ENCODE results near the gene SLC38A10. TPM values are rescaled to one million over a fixed set of nuclear protein-coding genes. Genes with fewer than 3 reads are reported as not detected.

The SLC38A10 gene
- total and polyA plus RNA-seq, 12 donors, result 17.6 to 190 (median 102) TPM

DNA sequence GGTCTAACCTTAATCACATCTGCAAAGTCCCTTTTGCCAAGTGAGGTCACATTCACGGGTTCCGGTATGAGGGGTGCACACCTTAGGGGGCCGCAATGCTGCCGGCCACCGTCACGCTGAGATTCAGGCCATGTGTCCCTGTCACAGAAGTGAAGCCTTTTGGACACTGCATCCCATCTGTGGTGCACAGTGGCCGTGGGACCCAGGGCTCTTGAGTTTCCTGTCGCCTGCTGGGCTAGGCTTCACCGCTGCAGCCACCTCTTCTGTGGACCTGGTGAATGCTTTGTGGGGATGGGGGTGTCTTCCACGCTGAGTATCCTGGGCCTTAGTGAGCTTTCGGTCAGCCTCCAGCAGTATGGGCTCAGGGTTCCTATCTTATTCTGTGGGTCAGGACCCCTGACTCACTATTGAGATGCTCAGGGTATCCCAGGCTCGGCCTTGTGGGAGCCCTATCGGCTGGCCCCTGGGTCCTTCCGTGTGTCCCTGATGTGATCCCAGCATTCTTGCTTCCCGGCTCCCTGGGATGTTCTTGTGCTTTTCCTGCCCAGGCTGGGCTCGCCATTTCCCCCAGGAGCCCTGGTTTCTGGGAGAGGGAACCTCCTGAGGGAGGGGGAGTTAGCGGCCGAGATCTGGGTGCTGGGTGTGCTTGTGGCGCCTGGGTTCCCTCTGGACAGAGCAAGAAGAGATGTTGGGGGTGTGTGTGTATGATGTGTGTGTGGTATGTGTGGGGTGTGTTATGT, 4.9 kb upstream of the SLC38A10 start:
- no peak for TF ChIP-seq POLR2A (IDR thresholded peaks at IDR 0.05)
- TF ChIP-seq, protein P1, sequence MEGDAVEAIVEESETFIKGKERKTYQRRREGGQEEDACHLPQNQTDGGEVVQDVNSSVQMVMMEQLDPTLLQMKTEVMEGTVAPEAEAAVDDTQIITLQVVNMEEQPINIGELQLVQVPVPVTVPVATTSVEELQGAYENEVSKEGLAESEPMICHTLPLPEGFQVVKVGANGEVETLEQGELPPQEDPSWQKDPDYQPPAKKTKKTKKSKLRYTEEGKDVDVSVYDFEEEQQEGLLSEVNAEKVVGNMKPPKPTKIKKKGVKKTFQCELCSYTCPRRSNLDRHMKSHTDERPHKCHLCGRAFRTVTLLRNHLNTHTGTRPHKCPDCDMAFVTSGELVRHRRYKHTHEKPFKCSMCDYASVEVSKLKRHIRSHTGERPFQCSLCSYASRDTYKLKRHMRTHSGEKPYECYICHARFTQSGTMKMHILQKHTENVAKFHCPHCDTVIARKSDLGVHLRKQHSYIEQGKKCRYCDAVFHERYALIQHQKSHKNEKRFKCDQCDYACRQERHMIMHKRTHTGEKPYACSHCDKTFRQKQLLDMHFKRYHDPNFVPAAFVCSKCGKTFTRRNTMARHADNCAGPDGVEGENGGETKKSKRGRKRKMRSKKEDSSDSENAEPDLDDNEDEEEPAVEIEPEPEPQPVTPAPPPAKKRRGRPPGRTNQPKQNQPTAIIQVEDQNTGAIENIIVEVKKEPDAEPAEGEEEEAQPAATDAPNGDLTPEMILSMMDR (IDR thresholded peaks at IDR 0.05), result no peak
- Histone ChIP-seq H3K36me3 (replicated peaks in 1 of 2) (no peaks in the 10 kb centered on the region), H3K27ac (no peak overlapping the region), H3K4me1 (replicated peaks in 1 of 2) (peaks cover 5 to 11% of the 10 kb centered on the region in 2 donors), H3K4me3 (no peak overlapping the region), H3K27me3 (no peaks in the 10 kb centered on the region), H3K9me3 (replicated peaks in 1 of 3) (no peaks in the 10 kb centered on the region)
- 87 to 91% (median 90%) methylated on average over 12 to 19 of the region's 19 CpGs for WGBS, 4 donors
- intact Hi-C loops (cut with DNase I), result loop anchor here in 1 of 2 donors (5.0 to 10.0 kb wide), 2 partner anchors 95 to 182 kb away; partner anchors contain the start of gene BAHCC1
- no peak for DNase-seq

DNA sequence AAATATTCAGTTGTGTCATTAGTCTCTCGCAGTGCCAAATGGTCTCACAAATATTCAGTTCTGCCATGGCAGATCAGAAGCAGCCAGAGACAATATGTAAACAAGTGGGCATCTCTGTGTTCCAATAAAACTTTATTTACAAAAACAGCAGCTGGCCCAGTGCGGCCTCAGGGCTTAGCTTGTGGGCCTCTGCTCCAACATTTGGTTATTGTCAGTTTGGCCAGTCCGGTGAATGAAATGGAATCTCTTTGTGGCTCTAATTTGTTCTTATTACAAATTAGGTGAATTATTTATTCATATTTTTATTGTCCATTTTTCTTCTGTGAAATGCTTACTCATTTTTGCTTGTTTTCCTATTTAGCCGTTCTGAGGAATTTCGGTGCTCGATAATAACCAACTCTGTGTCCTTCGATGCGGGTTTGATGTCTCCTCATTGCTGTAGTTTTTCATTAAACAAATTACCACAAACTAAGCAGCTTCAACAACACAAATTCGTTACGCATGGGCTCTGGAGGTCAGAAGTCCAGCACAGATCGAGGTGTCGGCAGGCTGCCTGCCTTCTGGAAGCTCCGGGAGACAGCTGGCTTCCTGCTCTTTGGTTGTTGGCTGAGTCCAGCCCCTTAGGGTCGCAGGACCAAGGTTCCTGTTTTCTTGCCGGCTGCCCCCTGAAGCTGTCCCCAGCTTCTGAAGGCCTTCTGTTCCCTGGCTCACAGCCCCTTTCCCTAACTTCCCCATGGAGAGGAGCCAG, 4.1 kb upstream of the SLC38A10 start:
- H3K4me3 ChIP-seq, result no peak overlapping the region
- TF ChIP-seq POLR2A (IDR thresholded peaks at IDR 0.05), result no peak
- TF ChIP-seq, protein P1 (IDR thresholded peaks at IDR 0.05), result no peak
- no peak for DNase-seq
- intact Hi-C loops (cut with DNase I), result loop anchor here in 1 of 2 donors (5.0 to 10.0 kb wide), 2 partner anchors 96 to 183 kb away; partner anchors contain the start of gene BAHCC1
- H3K9me3 ChIP-seq (replicated peaks in 1 of 3), result no peaks in the 10 kb centered on the region
- no peak overlapping the region for H3K27ac ChIP-seq
- peaks cover 5 to 15% of the 10 kb centered on the region in 2 donors for H3K4me1 ChIP-seq (replicated peaks in 1 of 2)
- no peaks in the 10 kb centered on the region for H3K36me3 ChIP-seq (replicated peaks in 1 of 2)
- H3K27me3 ChIP-seq, result no peaks in the 10 kb centered on the region
- WGBS, 4 donors, result 69 to 87% (median 82%) methylated on average over 14 to 15 of the region's 15 CpGs

DNA sequence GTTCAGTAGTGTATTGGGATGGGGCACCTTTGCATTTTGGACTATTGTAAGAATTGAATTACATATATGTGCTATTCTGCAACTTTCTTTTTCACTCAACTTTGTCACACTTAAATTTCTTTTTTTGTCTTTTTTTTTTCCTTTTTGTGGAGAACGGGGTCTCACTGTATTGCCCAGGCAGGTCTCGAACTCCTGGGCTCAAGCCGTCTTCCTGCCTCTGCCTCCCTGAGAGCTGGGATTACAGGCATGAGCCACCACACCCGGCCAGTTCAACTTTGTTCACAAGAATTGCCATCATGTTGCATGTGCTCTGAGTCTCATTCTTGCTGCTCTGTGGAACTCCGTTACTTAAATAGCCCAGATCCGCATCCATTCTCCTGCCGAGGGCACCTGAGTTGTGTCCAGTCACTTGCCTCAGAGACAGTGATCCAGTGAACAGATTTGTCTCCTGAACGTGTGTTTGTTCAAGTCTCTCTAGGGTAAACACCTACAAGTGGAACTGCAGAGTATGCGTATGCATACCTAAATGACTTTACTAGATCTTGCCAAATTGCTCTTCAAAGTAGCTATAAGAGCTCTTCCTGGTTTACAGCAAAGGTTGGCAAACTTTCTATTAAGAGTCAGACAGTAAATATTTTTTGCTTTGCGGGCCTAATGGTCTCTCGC, 3.4 kb upstream of the SLC38A10 start:
- Histone ChIP-seq H3K4me3 (no peak overlapping the region), H3K4me1 (replicated peaks in 1 of 2) (peaks cover 5 to 22% of the 10 kb centered on the region in 2 donors), H3K36me3 (replicated peaks in 1 of 2) (no peaks in the 10 kb centered on the region), H3K9me3 (replicated peaks in 1 of 3) (no peaks in the 10 kb centered on the region), H3K27ac (no peak overlapping the region), H3K27me3 (no peaks in the 10 kb centered on the region)
- 89 to 96% (median 93%) methylated on average over 11 of the region's 11 CpGs for WGBS, 4 donors
- intact Hi-C loops (cut with DNase I), result loop anchor here in 1 of 2 donors (5.0 to 10.0 kb wide), 2 partner anchors 96 to 184 kb away; partner anchors contain the start of gene BAHCC1
- TF ChIP-seq, protein P1 (IDR thresholded peaks at IDR 0.05), result no peak
- TF ChIP-seq POLR2A (IDR thresholded peaks at IDR 0.05), result no peak
- no peak for DNase-seq
